Heart left ventricle (tissue), 16 donors: Measurements from ENCODE around the gene GPR31. TPM values are rescaled to one million over a fixed set of nuclear protein-coding genes. Genes with fewer than 3 reads are reported as not detected.

Experiments used
- ATAC-seq, 4 donors: fragments of 200-7000 bp; cut with Tn5 transposase; one replicate each; pipeline ENCODE4 v1.9.1; 2020 to 2022; ENCODE audit warnings: moderate library complexity in 4 of 4, mild to moderate bottlenecking in 3 of 4, moderate number of reproducible peaks in 1 of 4
- DNase-seq, 5 donors: peaks; one replicate each; pipeline ENCODE4 v3.0.0-alpha.2; 2020
- H3K27ac ChIP-seq, 12 donors: fragments of 200-600 bp; sonication (generic) in 4 of 12; one replicate each; pipeline versions ENCODE4 v1.5.0 to v1.8.0; 2016 to 2022; ENCODE audit warnings: mild to moderate bottlenecking in 2 of 12
- H3K27me3 ChIP-seq, 9 donors: fragments of 200-600 bp; sonication (generic) in 2 of 9; one replicate each; pipeline versions ENCODE4 v1.5.1 to v1.8.0; 2016 to 2022; ENCODE audit warnings: mild to moderate bottlenecking in 3 of 9
- H3K36me3 ChIP-seq, 9 donors: fragments of 200-600 bp; sonication (generic) in 2 of 9; one replicate each; pipeline versions ENCODE4 v1.5.0 to v1.8.0; 2018 to 2022; ENCODE audit warnings: mild to moderate bottlenecking in 2 of 9
- H3K4me1 ChIP-seq, 12 donors: fragments of 200-600 bp; sonication (generic) in 4 of 12; one replicate each; pipeline versions ENCODE4 v1.5.0 to v1.8.0; 2016 to 2022; ENCODE audit warnings: mild to moderate bottlenecking in 3 of 12
- H3K4me3 ChIP-seq, 12 donors: fragments of 200-600 bp; sonication (generic) in 4 of 12; one replicate each; pipeline versions ENCODE4 v1.5.0 to v1.8.0; 2017 to 2022; ENCODE audit warnings: mild to moderate bottlenecking in 9 of 12, moderate library complexity in 4 of 12
- H3K9me3 ChIP-seq, 12 donors: fragments of 200-600 bp; sonication (generic) in 4 of 12; one replicate each; pipeline versions ENCODE4 v1.5.0 to v1.8.0; 2016 to 2022; ENCODE audit warnings: mild to moderate bottlenecking in 1 of 12
- POLR2A ChIP-seq, 2 donors: fragments of 450-650 bp; IDR thresholded peaks; one replicate each; pipeline ENCODE4 v1.6.1; 2017; ENCODE audit warnings: antibody characterized with exemption in 2 of 2, mild to moderate bottlenecking in 2 of 2, moderate library complexity in 2 of 2
- WGBS, 4 donors: extraction: QIAGEN DNeasy Blood & Tissue Kit in 2 of 4; methylation state at CpG; one replicate each; pipeline versions ENCODE4 v1.1.5 to v1.1.7; 2013 to 2018; 5-methylcytosine and 5-hydroxymethylcytosine counted together
- intact Hi-C, 10 donors: fragments of 100-400 bp; cut with DNase I; formaldehyde crosslinking; loops; one replicate each; pipeline versions ENCODE4 v1.11.1 to v1.14.2; 2022
- polyA plus RNA-seq, 2 donors: library from polyadenylated mRNA; stranded (reverse); fragments of 200-250 nt; gene quantifications; one replicate each; pipeline ENCODE4 v1.2.3, GENCODE V29; 2013
- total RNA-seq, 9 donors: library from RNA; depleted of rRNA in 2 of 9; stranded (reverse); fragments of >200 nt in 2 of 9; fragmentation: NEBNext Ultra II Directional in 3 of 9; extraction: Animal tissue kit (Norgen Biotek cat#: 25700) in 3 of 9; gene quantifications; one replicate each; pipeline versions ENCODE4 v1.1.0 to v1.2.4, GENCODE V29; 2016 to 2023
- TF ChIP-seq, protein P1 (sequence below), 12 donors: fragments of 200-600 bp; sonication (generic) in 4 of 12; IDR thresholded peaks; one replicate each; pipeline versions ENCODE4 v1.5.0 to v1.8.0; 2018 to 2022; ENCODE audit warnings: antibody characterized with exemption in 12 of 12, mild to moderate bottlenecking in 5 of 12
- donor health status: ischemic (EF 13 %, LVEDD 7.1; RV severe dilation, severe dysfunction).
- donor health status: healthy with polysubstance abuse.
- donor health status: DM: no; HTN: yes; CAD: no.
- donor health status: DM: no; HTN: no; CAD: no.
- donor health status: ischemic (EF 25% LVEDD 6.9; RV normal size, moderate dysfunction).
- donor health status: ischemic (EF 25% LVEDD 5.7; RV mildly dilated, moderate dysfunction).
- donor health status: healthy.
- donor health status: DM: yes; HTN: yes; CAD: no.
- donor health status: ischemic (EF 35%, LVEDD 5.7; RV mildly dilated, moderate dysfunction).
- donor health status: nonischemic (EF 11% LVEDD 7.7; RV severe dilation, severe dysfunction).
- donor health status: DM: yes; HTN: yes; CAD: no.
- donor health status: PGD.
- donor health status: ischemic (EF 29% LVEDD 5.4; RV normal size, mild dysfunction).
- donor health status: nonischemic (EF 23%, LVEDD 6.1; RV moderate dilation, normal function).

Gene GPR31
- total and polyA plus RNA-seq, 11 donors = not detected

DNA sequence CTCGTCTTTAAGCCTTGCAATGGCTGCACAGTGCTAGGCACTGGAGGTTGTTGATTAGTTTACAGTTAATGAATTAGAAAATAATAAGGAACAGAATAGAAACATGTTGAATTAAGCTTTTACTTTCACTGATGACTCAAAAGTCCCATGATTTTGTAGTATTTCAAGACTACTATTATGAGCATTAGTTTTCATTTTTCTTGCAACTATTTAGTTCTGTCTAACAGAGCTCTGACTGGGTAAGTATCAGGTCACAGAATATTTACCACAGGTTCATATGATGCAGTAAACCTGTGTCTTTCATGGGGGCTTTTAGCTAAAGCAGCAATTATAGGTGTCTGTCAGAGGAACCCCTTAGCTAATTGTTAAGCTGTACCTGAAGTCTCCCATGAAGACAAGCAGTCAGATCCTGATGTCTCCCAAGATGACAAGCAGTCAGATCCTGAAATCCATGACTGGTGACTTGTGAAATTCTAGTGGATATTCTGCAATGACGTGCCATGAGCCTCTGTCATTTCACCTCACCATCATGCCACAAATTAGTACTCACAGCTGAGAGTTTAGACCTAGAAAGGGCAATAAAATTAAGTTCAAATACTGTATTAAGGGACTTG, 8.2 kb upstream of the GPR31 start:
- no peak for TF ChIP-seq POLR2A (IDR thresholded peaks at IDR 0.05)
- TF ChIP-seq, protein P1, sequence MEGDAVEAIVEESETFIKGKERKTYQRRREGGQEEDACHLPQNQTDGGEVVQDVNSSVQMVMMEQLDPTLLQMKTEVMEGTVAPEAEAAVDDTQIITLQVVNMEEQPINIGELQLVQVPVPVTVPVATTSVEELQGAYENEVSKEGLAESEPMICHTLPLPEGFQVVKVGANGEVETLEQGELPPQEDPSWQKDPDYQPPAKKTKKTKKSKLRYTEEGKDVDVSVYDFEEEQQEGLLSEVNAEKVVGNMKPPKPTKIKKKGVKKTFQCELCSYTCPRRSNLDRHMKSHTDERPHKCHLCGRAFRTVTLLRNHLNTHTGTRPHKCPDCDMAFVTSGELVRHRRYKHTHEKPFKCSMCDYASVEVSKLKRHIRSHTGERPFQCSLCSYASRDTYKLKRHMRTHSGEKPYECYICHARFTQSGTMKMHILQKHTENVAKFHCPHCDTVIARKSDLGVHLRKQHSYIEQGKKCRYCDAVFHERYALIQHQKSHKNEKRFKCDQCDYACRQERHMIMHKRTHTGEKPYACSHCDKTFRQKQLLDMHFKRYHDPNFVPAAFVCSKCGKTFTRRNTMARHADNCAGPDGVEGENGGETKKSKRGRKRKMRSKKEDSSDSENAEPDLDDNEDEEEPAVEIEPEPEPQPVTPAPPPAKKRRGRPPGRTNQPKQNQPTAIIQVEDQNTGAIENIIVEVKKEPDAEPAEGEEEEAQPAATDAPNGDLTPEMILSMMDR (IDR thresholded peaks at IDR 0.05) = no peak
- DNase-seq = no peak
- ATAC-seq = no peak

GRCh38 chr6:167164261-167164660, 6.5 kb upstream of the GPR31 start:
- DNase-seq (no peak), ATAC-seq (no peak)
- Histone ChIP-seq H3K36me3 (no peaks in the 10 kb centered on the region), H3K27ac (no peak overlapping the region), H3K27me3 (peaks cover 0 to 41% (median 0%) of the 10 kb centered on the region in 9 donors), H3K9me3 (no peaks in the 10 kb centered on the region), H3K4me3 (no peak overlapping the region), H3K4me1 (no peaks in the 10 kb centered on the region)
- TF ChIP-seq, protein P1 (IDR thresholded peaks at IDR 0.05) = no peak
- no peak for TF ChIP-seq POLR2A (IDR thresholded peaks at IDR 0.05)
- intact Hi-C loops = no loop called here
- WGBS, 4 donors = 68 to 70% (median 70%) methylated on average over 3 of the region's 3 CpGs

More for the DNA sequence above, 8.2 kb upstream of the GPR31 start:
- 83 to 97% (median 88%) methylated on average over 2 of the region's 2 CpGs for WGBS, 4 donors
- intact Hi-C loops = no loop called here
- H3K4me1 ChIP-seq = no peaks in the 10 kb centered on the region
- H3K4me3 ChIP-seq = no peak overlapping the region
- H3K27me3 ChIP-seq = peaks cover 0 to 37% (median 0%) of the 10 kb centered on the region in 9 donors
- H3K27ac ChIP-seq = no peak overlapping the region
- no peaks in the 10 kb centered on the region for H3K9me3 ChIP-seq
- no peaks in the 10 kb centered on the region for H3K36me3 ChIP-seq

DNA sequence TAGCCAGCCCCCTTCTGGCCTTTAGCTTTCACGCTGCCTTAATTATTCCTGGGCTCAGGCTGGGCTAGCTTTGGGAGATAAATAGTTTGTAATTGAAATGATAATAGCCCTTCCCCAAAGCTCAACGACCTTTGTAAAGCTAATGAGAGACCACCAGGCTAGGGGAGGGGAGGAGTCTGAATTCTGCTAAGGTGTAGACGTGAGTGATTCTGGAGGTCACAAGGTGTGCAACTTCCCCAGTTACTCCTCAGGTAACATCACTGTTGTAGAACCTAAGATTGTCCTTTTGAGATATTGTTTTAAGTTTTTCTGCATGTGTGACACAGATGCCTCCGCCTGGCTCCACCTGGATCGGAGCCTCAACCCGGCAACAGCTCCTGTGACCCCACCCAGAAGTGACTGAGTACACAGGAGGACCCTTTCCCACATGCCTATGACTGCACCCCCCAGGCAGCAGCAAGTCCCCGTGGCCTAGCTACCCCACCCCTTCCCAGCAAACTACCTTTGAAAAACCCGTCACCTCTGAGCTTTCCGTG, 5.8 kb upstream of the GPR31 start:
- no peak for ATAC-seq
- Histone ChIP-seq H3K4me3 (no peak overlapping the region), H3K4me1 (no peaks in the 10 kb centered on the region), H3K27me3 (peaks cover 0 to 41% (median 0%) of the 10 kb centered on the region in 9 donors), H3K9me3 (no peaks in the 10 kb centered on the region), H3K36me3 (no peaks in the 10 kb centered on the region), H3K27ac (no peak overlapping the region)
- intact Hi-C loops = no loop called here
- WGBS, 4 donors = 63 to 72% (median 69%) methylated on average over 9 of the region's 9 CpGs
- no peak for DNase-seq
- TF ChIP-seq POLR2A (IDR thresholded peaks at IDR 0.05) = no peak
- TF ChIP-seq, protein P1 (IDR thresholded peaks at IDR 0.05) = no peak

GRCh38 chr6:167162591-167162990, 4.8 kb upstream of the GPR31 start:
- ATAC-seq (no peak), DNase-seq (no peak)
- H3K9me3 ChIP-seq = no peaks in the 10 kb centered on the region
- WGBS, 4 donors = 66 to 77% (median 72%) methylated on average over 12 of the region's 12 CpGs
- no peaks in the 10 kb centered on the region for H3K36me3 ChIP-seq
- TF ChIP-seq, protein P1 (IDR thresholded peaks at IDR 0.05) = no peak
- TF ChIP-seq POLR2A (IDR thresholded peaks at IDR 0.05) = no peak
- no peak overlapping the region for H3K27ac ChIP-seq
- peaks cover 0 to 41% (median 0%) of the 10 kb centered on the region in 9 donors for H3K27me3 ChIP-seq
- H3K4me1 ChIP-seq = no peaks in the 10 kb centered on the region
- intact Hi-C loops = no loop called here
- no peak overlapping the region for H3K4me3 ChIP-seq
